Neutrophil (primary cell): ENCODE data around the gene OGDHL.
"Not testable (repeated sequence)": the region's sequence is repeated elsewhere in the genome, so short reads cannot be mapped to it uniquely, and the experiment has no call there.

Experiments used
- H3K27ac ChIP-seq: fragments of 200-600 bp; sonication (generic); 2 replicates; pipeline ENCODE4 v1.5.1; 2016; ENCODE audit warnings: mild to moderate bottlenecking, moderate library complexity
- H3K27me3 ChIP-seq: fragments of 200-600 bp; sonication (generic); 2 replicates; pipeline ENCODE4 v1.6.0; 2016; ENCODE audit warnings: mild to moderate bottlenecking
- H3K36me3 ChIP-seq: fragments of 200-600 bp; sonication (generic); 2 replicates; pipeline ENCODE4 v1.5.1; 2017
- H3K4me1 ChIP-seq, 2 experiments: fragments of 200-600 bp in 1 of 2; sonication (generic) in 1 of 2; 1 replicate in 1 of 2; 2 replicates in 1 of 2; pipeline versions ENCODE4 v1.5.1 to v1.6.1; 2013 to 2016; ENCODE audit warnings: low read depth in 1 of 2, low read length in 1 of 2, mild to moderate bottlenecking in 1 of 2, moderate library complexity in 1 of 2; ENCODE audit not compliant: control insufficient read depth in 1 of 2, insufficient read depth in 1 of 2
- H3K4me3 ChIP-seq, 2 experiments: fragments of 200-600 bp in 1 of 2; sonication (generic) in 1 of 2; 1 replicate in 1 of 2; 2 replicates in 1 of 2; pipeline ENCODE4 v1.5.1; 2013 to 2016; ENCODE audit warnings: low read depth in 1 of 2, low read length in 1 of 2, mild to moderate bottlenecking in 1 of 2, moderate library complexity in 1 of 2
- H3K9me3 ChIP-seq: fragments of 200-600 bp; sonication (generic); 2 replicates; pipeline ENCODE4 v1.5.1; 2016
- TF ChIP-seq, protein P1 (sequence below): fragments of 200-600 bp; sonication (generic); IDR thresholded peaks from 2 replicates; pipeline ENCODE4 v1.5.1; 2016; ENCODE audit warnings: antibody characterized with exemption

Gene OGDHL

GRCh38 chr10:49783645-49784044 lies 21.5 kb upstream of the OGDHL start:
- H3K4me1 ChIP-seq, result no peaks in the 10 kb centered on the region
- H3K36me3 ChIP-seq, result no peaks in the 10 kb centered on the region
- H3K27ac ChIP-seq, result no peak overlapping the region
- no peaks in the 10 kb centered on the region for H3K9me3 ChIP-seq
- H3K4me3 ChIP-seq, result no peak overlapping the region
- TF ChIP-seq, protein P1, sequence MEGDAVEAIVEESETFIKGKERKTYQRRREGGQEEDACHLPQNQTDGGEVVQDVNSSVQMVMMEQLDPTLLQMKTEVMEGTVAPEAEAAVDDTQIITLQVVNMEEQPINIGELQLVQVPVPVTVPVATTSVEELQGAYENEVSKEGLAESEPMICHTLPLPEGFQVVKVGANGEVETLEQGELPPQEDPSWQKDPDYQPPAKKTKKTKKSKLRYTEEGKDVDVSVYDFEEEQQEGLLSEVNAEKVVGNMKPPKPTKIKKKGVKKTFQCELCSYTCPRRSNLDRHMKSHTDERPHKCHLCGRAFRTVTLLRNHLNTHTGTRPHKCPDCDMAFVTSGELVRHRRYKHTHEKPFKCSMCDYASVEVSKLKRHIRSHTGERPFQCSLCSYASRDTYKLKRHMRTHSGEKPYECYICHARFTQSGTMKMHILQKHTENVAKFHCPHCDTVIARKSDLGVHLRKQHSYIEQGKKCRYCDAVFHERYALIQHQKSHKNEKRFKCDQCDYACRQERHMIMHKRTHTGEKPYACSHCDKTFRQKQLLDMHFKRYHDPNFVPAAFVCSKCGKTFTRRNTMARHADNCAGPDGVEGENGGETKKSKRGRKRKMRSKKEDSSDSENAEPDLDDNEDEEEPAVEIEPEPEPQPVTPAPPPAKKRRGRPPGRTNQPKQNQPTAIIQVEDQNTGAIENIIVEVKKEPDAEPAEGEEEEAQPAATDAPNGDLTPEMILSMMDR, result no peak
- H3K27me3 ChIP-seq, result peaks cover 25% of the 10 kb centered on the region

- no peaks in the 10 kb centered on the region for H3K36me3 ChIP-seq
- H3K27me3 ChIP-seq, result peaks cover 35% of the 10 kb centered on the region
- H3K4me1 ChIP-seq, result no peaks in the 10 kb centered on the region
- no peak overlapping the region for H3K27ac ChIP-seq
- TF ChIP-seq, protein P1, result no peak
- no peaks in the 10 kb centered on the region for H3K9me3 ChIP-seq
- H3K4me3 ChIP-seq, result no peak overlapping the region
Measured at GRCh38 chr10:49781247-49781646, 19.1 kb upstream of the OGDHL start.

DNA sequence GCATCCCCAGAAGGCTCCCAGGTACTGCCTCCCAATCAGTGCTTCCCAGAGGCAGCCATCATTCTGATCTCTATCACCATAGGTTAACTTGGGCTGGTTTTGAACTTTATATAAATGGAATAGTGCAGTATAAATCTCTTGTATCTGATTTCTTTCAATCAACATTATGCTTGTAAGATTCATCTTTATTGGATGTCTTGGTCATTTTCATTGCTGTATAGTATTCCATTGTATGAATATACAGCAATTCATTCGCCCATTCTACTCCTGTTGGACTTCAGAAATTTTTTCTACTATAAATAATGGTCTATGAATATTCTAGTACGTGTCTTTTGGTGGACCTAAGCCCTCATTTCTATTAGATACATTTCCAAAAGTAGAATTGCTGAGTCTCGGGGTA lies 16.1 kb upstream of the OGDHL start:
- no peaks in the 10 kb centered on the region for H3K36me3 ChIP-seq
- peaks cover 43% of the 10 kb centered on the region for H3K27me3 ChIP-seq
- no peak overlapping the region for H3K4me3 ChIP-seq
- no peaks in the 10 kb centered on the region for H3K4me1 ChIP-seq
- TF ChIP-seq, protein P1, result no peak
- no peak overlapping the region for H3K27ac ChIP-seq
- H3K9me3 ChIP-seq, result no peaks in the 10 kb centered on the region

DNA sequence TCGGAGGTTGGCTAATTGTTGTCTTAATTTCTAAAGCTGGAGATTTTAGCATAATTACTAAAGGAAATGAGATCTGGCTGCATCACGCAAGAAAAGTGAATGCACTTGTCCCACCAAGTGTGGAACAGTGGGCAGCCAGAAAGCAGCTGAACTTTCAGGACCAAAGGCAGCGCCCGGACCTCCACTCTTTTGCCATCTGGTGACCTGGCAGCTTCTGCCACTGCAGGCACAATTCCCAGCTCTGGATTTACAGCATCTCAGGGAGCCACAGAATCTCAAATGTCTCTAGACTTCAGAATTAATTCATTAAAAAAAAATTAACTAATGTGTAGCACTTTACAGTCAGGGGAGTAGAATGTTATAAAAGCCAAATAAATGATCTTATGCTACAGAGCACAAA lies 14.7 kb upstream of the OGDHL start:
- Histone ChIP-seq H3K27me3 (peaks cover 56% of the 10 kb centered on the region), H3K36me3 (no peaks in the 10 kb centered on the region), H3K9me3 (no peaks in the 10 kb centered on the region), H3K4me1 (no peaks in the 10 kb centered on the region), H3K4me3 (no peak overlapping the region), H3K27ac (no peak overlapping the region)
- TF ChIP-seq, protein P1, result no peak

- Histone ChIP-seq H3K4me1 (no peaks in the 10 kb centered on the region), H3K36me3 (no peaks in the 10 kb centered on the region), H3K9me3 (no peaks in the 10 kb centered on the region), H3K27ac (no peak overlapping the region), H3K4me3 (no peak overlapping the region), H3K27me3 (peaks cover 70% of the 10 kb centered on the region)
- TF ChIP-seq, protein P1, result no peak
Measured at GRCh38 chr10:49775014-49775413, 12.9 kb upstream of the OGDHL start.

DNA sequence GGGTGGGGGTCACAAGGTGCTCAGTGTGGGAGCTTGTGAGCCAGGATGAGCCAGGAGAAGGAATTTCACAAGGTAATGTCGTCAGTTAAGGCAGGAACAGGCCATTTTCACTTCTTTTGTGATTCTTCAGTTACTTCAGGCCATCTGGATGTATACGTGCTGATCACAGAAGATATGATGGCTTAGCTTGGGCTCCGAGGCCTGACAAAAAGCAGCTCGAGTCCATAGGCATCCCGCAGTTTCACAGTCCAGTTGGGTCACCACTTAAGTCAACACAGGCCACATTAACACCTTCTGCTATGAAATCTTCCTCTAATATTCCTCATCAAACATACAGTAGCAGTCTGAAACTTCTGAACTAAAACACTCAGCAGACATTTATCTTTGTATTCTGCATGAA lies 10.8 kb upstream of the OGDHL start:
- H3K4me1 ChIP-seq, H3K36me3 ChIP-seq, H3K4me3 ChIP-seq, H3K27ac ChIP-seq, H3K9me3 ChIP-seq: not testable (repeated sequence)
- peaks cover 87% of the 10 kb centered on the region for H3K27me3 ChIP-seq

DNA sequence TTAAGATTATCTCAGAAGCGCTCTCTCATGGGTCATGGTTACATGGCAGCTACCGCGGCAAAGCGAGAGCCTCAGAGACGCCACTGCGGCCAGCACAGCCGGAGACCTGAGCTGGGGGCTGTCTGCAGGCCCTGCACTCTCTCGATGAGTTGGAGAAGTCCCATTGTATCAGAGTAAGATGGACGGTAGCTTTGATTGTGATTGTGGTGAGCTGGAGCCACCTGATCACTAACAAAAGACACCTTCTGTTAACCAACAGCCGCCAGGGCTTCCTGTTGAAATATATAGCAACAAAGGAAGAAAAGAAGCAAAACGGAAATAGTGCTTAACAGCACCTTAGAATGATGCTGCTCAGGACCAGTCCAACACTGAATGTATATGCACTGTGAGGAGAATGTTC lies 8.9 kb upstream of the OGDHL start:
- H3K9me3 ChIP-seq, H3K36me3 ChIP-seq, H3K27ac ChIP-seq, H3K4me1 ChIP-seq, H3K4me3 ChIP-seq: not testable (repeated sequence)
- H3K27me3 ChIP-seq, result peaks cover 94% of the 10 kb centered on the region
